GM19395 (cell line): Measurements from ENCODE around the gene STX4.

Experiments
- ATAC-seq: cut with Tn5 transposase; IDR thresholded peaks from one replicate; pipeline ENCODE4 v1.9.1; 2021; ENCODE audit warnings: mild to moderate bottlenecking, moderate library complexity; ENCODE audit not compliant: unreplicated experiment

STX4 gene

GRCh38 chr16:31081428-31082351 is 48.3 kb downstream of the STX4 start:
- no peak for ATAC-seq

DNA sequence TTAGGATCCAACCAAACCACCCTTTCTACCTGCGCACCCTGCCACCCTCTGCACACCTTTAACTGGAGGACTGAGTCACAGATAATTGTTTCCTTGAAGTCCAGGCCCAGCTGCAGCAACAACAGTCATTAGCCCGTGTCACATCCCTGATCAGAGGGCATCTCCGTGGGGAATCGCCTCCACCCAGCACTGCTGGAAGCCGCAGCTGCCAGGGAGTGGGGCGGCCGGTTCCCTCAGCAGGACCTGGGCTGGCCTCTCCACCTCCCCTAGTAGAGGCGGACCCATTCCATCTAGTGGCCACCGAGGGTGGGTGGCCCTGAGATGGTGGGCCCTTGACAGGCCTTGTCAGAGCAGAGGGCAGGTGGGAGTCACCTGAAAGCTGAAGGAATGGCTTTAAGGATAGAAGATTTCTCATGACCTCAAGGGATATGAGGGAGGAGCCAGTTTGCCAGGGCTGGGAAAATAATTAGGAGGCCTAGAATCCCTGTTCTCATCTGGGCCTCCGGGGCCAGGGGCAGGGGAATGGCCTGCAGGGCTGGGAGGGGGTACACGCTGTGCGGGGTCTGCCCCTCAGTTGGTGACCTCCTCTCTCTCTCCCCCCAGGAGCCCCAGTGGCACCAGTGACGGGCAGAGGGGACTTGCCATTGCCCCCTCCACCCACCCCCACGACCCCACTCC is 49.1 kb downstream of the STX4 start:
- no peak for ATAC-seq

DNA sequence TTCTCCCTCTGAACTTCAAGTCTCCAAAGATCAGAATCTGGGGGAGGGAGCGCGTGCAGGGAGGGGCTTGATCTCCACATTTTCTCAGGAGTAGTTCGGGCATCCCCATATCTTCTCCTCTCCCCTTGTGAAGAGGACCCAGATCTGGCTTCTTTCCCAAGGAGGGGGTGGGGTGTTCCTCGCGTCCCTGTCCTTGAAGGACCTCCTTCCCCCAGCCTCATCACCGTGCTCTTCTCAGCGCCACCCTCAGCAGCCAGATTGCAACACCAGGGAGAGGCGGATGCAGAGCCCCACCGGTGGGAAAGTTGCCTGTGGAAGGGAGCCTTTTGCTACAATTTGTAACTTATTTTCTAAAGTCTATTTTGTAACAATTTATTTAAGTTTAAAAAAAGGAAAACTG is 49.7 kb downstream of the STX4 start:
- no peak for ATAC-seq

DNA sequence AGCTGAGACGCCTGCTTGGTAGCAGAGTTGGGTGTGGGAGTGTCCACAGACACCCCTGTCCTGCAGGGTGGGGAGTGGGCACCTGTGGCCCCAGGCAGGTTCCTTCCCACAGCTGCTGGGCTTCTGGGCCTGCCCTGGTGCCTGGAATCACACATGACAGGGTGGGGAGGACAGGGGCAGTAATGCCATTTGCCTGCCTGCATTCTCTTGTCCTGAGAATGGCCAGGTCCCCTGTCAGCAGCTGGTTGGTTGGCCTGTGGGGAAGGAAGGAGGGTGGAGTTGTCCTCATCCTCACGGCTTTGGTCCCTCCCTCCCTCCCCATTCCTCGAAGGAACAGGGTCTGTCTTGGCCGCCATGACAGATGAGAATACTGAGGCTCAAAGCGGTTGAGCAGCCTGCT is 50.2 kb downstream of the STX4 start:
- ATAC-seq, result no peak

GRCh38 chr16:31083981-31084380 is 50.6 kb downstream of the STX4 start:
- no peak for ATAC-seq

DNA sequence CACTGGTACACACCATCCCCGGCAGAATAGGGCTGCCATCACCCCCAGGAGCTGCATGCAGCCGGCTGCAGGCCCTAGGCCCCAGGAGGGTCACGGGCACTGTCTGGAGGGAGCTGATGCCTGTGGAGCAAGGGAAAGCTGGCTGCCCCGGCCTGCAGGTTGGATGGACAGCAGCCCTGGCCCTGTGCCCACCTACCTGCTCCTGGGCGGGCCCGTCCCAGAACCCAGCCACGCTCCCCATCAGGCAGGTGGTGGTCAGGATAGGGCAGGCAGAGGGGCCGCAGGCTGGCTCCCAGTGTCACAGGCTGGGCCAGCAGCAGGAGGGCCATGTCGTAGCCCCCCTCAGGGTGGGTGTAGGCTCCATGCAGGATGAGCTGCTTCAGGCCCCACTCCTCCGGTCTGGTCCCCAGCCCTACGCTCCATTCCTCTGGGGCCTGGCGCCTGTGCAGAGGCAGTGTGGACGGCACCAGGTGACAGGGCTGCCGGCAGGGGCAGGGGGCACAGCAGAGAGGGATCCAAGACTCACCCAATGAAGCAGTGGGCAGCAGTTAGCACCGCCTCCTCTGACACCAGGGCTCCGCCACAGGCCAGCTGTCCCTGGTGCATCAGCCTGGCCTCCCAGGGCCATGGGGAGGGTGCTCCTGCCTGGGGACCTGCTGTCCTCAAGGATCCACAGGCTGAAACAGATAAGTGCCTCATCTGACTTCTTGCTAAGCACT is 51.4 kb downstream of the STX4 start:
- ATAC-seq, result no peak

DNA sequence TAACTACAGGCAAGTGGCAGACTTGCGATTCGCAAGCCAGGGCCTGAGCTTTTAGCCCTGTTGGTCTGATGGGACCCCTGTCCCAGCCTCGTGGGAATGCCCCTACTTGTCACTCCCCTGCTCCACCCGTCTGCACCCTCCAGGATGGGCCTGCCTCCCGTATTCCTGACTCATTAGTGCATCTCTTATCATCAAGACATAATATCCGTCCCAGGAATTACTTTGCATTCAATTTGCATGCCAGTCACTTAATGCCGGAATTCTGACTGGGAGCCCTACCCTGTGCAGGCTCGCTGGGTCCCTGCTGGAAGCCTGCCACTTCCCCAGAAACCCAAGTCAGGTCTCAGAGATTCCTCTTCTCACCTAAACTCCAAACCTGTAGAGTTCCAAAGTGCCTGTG is 52.1 kb downstream of the STX4 start:
- ATAC-seq, result no peak

GRCh38 chr16:31085873-31086628 is 52.7 kb downstream of the STX4 start:
- no peak for ATAC-seq

GRCh38 chr16:31086629-31086906 is 53.2 kb downstream of the STX4 start:
- no peak for ATAC-seq

DNA sequence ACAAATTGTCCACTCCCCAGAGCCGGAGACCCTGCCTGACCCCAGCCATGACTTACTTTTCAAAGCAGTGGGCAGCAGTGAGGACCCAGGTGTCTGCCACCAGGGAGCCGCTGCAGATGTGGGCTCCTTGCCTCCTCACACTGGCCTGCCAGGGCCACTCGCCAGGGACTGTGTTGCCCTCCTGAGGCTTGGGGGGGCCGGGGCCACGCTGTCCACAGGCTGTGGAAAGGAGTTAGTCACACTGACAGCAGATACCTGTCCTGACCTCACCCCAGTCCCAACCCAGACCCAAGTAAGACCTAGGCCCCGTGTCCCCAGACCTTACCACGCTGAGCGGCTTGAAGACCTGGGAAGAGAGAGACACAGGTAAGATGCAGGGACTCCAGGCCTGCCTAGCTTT is 54.1 kb downstream of the STX4 start:
- ATAC-seq, result no peak

- ATAC-seq, result no peak
Measured at GRCh38 chr16:31087971-31088370, 54.6 kb downstream of the STX4 start.

GRCh38 chr16:31088459-31089183 is 55.3 kb downstream of the STX4 start, which contains the start of gene PRSS53:
TSS of gene PRSS53 (minus strand) at chr16:31088943. CDS start at chr16:31088809, 134 bp downstream.
- ATAC-seq, result no peak

GRCh38 chr16:31089199-31089598 is 55.8 kb downstream of the STX4 start:
- no peak for ATAC-seq
